Activated CD8-positive, alpha-beta T cell treated with anti-CD3 and anti-CD28 coated beads for 36 hours (primary cell): ENCODE measurements around the gene AMBP. TPM values are rescaled to one million over a fixed set of nuclear protein-coding genes. Genes with fewer than 3 reads are reported as not detected.

ENCODE experiments used
- ATAC-seq: fragments of 200-7000 bp; cut with Tn5 transposase; one replicate; pipeline ENCODE4 v1.10.0; 2021; ENCODE audit warnings: mild to moderate bottlenecking, moderate library complexity
- CTCF ChIA-PET: fragments of 350-600 bp; sonication (Branson Sonifier 250); formaldehyde crosslinking; loops from one replicate; lab custom pipeline; 2021; ENCODE audit warnings: antibody characterized with exemption; lab: Charles Lee
- POLR2A ChIA-PET: fragments of 350-600 bp; sonication (Branson Sonifier 250); formaldehyde crosslinking; loops from one replicate; lab custom pipeline; 2021; ENCODE audit warnings: antibody characterized with exemption; lab: Charles Lee
- DNase-seq: peaks from one replicate; pipeline ENCODE4 v3.0.0-alpha.2; 2020
- H3K27ac Mint-ChIP-seq: one replicate; pipeline ENCODE4 v1.8.0; 2021; ENCODE audit warnings: mild to moderate bottlenecking, mixed read lengths
- H3K27me3 Mint-ChIP-seq: one replicate; pipeline ENCODE4 v1.8.0; 2021; ENCODE audit warnings: mixed read lengths
- H3K36me3 Mint-ChIP-seq: one replicate; pipeline ENCODE4 v1.8.0; 2021; ENCODE audit warnings: low read depth, mixed read lengths
- H3K4me1 Mint-ChIP-seq: one replicate; pipeline ENCODE4 v1.8.0; 2021; ENCODE audit warnings: low read depth, mixed read lengths
- H3K4me3 Mint-ChIP-seq: one replicate; pipeline ENCODE4 v1.8.0; 2021; ENCODE audit warnings: mild to moderate bottlenecking, moderate library complexity, mixed read lengths
- H3K9me3 Mint-ChIP-seq: one replicate; pipeline ENCODE4 v1.8.0; 2021; ENCODE audit warnings: mixed read lengths
- intact Hi-C: fragments of 100-400 bp; cut with micrococcal nuclease; formaldehyde crosslinking; loops from one replicate; pipeline ENCODE4 v1.10.0; 2022
- total RNA-seq, 2 experiments: library from RNA; stranded (reverse); gene quantifications; one replicate each; pipeline ENCODE4 v1.2.3, GENCODE V29; 2021
- TF ChIP-seq, protein P1 (sequence below): fragments of 200-600 bp; IDR thresholded peaks from one replicate; pipeline ENCODE4 v1.8.0; 2022; ENCODE audit warnings: antibody characterized with exemption, mild to moderate bottlenecking

AMBP gene
- total RNA-seq = not detected

DNA sequence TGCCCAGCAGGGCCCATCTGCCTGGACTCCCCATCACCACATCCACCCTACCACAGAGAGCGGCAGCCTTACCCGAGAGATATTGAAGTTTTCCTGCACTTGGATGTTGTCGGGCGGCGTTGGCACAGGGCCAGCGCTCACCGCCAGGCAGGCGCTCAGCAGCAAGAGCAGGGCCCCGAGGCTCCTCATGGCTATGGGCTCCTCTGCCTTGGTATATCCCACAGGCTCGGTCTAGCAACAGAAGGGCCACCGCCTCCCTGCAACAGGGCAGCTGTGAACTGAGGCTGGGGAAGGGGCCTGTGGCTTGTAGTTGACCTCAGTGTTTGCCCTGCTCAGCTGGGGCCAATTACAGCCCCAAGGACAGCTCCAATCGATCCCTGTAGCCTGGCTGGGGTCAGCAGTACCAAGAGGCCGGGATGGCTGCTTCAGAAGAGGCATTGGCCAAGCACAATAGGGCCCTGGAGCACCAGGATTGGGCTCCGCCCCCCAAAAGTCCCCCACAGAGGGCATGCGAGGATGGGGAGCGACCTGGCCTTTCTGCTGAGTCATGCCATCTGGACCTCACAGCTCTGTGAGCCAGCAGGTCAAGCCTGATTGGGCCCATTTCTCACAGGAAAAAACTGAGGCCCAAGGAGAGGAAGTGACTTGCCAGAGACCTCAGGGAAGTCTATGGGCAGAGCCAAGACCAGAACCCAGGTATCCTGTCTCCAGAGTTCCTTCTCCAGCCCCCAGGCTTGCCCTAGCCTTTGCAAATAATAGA lies at the start of gene AMBP:
Gene AMBP, minus strand, starts transcription at position 280 of the 760 bp plus-strand sequence. Its CDS starts 91 bp downstream, at position 189.
- no peak within 1 kb of the TSS for H3K4me3 Mint-ChIP-seq
- TF ChIP-seq, protein P1, sequence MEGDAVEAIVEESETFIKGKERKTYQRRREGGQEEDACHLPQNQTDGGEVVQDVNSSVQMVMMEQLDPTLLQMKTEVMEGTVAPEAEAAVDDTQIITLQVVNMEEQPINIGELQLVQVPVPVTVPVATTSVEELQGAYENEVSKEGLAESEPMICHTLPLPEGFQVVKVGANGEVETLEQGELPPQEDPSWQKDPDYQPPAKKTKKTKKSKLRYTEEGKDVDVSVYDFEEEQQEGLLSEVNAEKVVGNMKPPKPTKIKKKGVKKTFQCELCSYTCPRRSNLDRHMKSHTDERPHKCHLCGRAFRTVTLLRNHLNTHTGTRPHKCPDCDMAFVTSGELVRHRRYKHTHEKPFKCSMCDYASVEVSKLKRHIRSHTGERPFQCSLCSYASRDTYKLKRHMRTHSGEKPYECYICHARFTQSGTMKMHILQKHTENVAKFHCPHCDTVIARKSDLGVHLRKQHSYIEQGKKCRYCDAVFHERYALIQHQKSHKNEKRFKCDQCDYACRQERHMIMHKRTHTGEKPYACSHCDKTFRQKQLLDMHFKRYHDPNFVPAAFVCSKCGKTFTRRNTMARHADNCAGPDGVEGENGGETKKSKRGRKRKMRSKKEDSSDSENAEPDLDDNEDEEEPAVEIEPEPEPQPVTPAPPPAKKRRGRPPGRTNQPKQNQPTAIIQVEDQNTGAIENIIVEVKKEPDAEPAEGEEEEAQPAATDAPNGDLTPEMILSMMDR = no peak
- H3K9me3 Mint-ChIP-seq = no peaks in the 10 kb centered on the region
- peaks cover 2% of the 10 kb centered on the region for H3K27me3 Mint-ChIP-seq
- POLR2A ChIA-PET = no interaction called here
- H3K4me1 Mint-ChIP-seq = no peaks in the 10 kb centered on the region
- H3K27ac Mint-ChIP-seq = no peak within 1 kb of the TSS
- H3K36me3 Mint-ChIP-seq = no peaks in the 10 kb centered on the region
- no peak for ATAC-seq
- CTCF ChIA-PET = interaction anchor here (0.8 to 2.3 kb wide), 2 partner anchors 213 kb away, joined by 3 to 14 read pairs; no protein-coding TSS in a partner anchor
- no peak for DNase-seq
- intact Hi-C loops = no loop called here

DNA sequence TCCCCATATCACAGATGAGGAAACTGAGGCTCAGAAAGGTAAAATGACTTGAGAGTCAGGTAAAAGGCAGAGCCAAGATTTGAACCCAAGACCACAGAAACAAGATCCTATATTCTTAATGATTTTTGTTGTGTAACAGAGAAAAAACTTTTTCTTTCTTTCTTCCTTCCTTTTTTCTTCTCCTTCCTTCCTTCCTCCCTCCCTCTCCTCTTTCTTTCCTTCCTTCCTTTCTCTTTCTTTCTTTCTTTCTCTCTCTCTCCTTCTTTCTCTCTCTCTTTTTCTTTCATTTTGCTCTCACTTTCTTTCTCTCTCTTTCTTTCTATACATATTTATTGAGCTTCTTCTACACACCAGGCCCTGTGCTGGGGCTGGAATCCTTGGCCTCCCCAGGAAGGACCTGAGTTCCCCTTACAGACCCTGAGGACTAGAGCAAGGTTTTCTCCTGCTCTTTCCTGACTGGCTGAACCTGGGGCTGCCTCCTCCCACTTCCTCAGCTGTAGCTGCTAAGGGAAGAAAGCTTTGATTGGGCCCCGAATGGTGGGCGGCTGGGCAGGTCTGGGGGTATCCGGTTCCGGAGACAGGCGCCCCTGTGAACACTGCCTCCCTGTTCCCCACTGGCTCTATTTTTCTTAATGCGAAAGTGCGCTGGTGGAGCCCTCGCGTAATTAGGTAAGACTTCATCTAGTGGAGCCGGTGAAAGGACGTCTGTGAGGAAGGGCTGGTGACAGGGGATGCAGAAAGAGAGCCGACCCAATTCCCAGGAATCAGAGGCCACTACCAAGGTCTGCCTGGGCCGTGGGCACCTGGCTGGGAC lies 48.4 kb upstream of the AMBP start:
- ATAC-seq = no peak
- H3K9me3 Mint-ChIP-seq = peaks cover 3% of the 10 kb centered on the region
- no peak overlapping the region for H3K27ac Mint-ChIP-seq
- no peak overlapping the region for H3K4me3 Mint-ChIP-seq
- ChIA-PET POLR2A (no interaction called here), CTCF (interaction anchor here (1.4 kb wide), 1 partner anchor 18 kb away, joined by 4 read pairs; no protein-coding TSS in a partner anchor)
- no peak for DNase-seq
- intact Hi-C loops = no loop called here
- no peaks in the 10 kb centered on the region for H3K4me1 Mint-ChIP-seq
- H3K27me3 Mint-ChIP-seq = peaks cover 3% of the 10 kb centered on the region
- TF ChIP-seq, protein P1 = no peak
- no peaks in the 10 kb centered on the region for H3K36me3 Mint-ChIP-seq

DNA sequence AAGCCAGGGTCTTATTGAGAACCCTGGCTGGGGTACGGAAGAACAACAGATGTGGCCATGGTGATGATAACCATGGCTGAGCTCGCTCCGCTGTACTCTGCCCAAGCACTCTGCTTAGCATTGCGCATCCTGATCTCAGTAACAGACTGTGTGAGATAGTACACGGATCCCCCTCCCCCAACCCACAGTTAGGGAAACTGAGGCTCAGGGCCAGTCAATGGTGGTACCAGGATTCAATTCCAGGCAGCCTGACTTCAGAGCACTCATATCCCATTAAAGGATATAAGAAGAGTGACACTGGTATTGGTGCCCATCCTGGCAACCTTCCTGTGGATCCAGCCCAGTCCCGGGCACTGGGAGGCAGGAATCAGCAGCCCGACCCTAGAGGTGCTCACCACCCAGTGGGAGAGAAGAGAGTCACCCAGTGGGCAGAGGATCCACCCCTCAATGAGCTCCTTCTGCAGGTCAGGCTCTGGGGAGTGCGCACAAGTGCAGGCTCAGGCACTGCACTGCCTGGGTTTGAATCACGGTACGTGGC lies 47.4 kb upstream of the AMBP start:
- H3K27ac Mint-ChIP-seq = no peak overlapping the region
- ATAC-seq (no peak), DNase-seq (no peak)
- peaks cover 3% of the 10 kb centered on the region for H3K27me3 Mint-ChIP-seq
- POLR2A ChIA-PET = interaction anchor here (0.7 kb wide), 1 partner anchor 53 kb away, joined by 3 read pairs; no protein-coding TSS in a partner anchor
- TF ChIP-seq, protein P1 = no peak
- no peaks in the 10 kb centered on the region for H3K36me3 Mint-ChIP-seq
- intact Hi-C loops = no loop called here
- CTCF ChIA-PET = interaction anchor here (1.4 kb wide), 1 partner anchor 17 kb away, joined by 4 read pairs; no protein-coding TSS in a partner anchor
- no peak overlapping the region for H3K4me3 Mint-ChIP-seq
- H3K4me1 Mint-ChIP-seq = no peaks in the 10 kb centered on the region
- peaks cover 3% of the 10 kb centered on the region for H3K9me3 Mint-ChIP-seq

DNA sequence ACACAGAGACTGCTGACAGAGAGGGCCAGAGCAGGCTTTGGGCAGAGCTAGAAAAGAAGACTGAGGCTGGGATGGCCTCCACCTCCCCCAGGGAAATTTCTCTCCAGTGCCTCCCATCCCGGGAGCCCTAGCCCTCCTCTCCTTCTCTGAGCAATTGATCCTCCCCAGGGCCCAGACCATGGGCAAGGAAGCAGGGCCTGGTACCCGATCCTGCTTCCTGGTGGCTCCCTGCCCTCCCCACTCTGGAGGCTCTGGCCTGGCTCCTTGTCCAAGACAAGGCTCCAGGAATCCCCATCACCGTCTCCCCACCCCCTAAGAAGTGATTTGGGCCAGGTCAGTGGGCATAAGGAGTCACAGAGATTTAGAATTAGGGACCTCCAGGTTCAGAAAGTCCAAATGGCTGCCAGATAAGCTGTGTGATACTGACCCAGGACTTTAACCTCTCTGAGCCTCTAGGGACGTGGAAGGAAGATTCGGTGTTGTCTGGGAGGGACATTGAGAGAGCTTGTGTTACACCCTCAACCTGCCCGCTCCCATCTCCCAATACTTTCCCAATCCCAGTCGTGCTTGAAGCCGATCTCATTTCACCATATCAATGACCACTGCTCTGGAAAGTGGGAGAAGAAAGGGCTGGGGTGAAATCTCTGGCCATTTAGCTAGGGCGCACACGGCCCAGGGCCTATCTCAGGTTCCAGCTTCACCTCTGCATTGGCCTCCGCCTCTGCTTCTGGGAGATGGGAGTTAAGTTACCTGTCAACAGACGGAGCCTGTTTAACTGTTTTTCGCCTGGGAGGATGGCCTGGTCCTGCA lies 46.8 kb upstream of the AMBP start:
- no peak for DNase-seq

More for the DNA sequence above, 46.8 kb upstream of the AMBP start:
- H3K27me3 Mint-ChIP-seq = peaks cover 3% of the 10 kb centered on the region
- CTCF ChIA-PET = no interaction called here
- no peaks in the 10 kb centered on the region for H3K36me3 Mint-ChIP-seq
- H3K4me1 Mint-ChIP-seq = no peaks in the 10 kb centered on the region
- intact Hi-C loops = no loop called here
- POLR2A ChIA-PET = interaction anchor here (0.7 kb wide), 1 partner anchor 53 kb away, joined by 3 read pairs; no protein-coding TSS in a partner anchor
- H3K9me3 Mint-ChIP-seq = peaks cover 3% of the 10 kb centered on the region
- H3K27ac Mint-ChIP-seq = no peak overlapping the region
- TF ChIP-seq, protein P1 = no peak
- H3K4me3 Mint-ChIP-seq = no peak overlapping the region
- ATAC-seq = no peak
